Activated CD4-positive, alpha-beta memory T cell treated with anti-CD3 and anti-CD28 coated beads, Interleukin-2, amount 10 ng/mL, durations not matched to agents 7 days and 5 days (primary cell): ENCODE measurements around the gene COL6A1. TPM values are rescaled to one million over a fixed set of nuclear protein-coding genes. Genes with fewer than 3 reads are reported as not detected.
"Not testable (repeated sequence)": the region's sequence is repeated elsewhere in the genome, so short reads cannot be mapped to it uniquely, and the experiment has no call there.

Experiments
- CTCF ChIA-PET: fragments of 350-600 bp; sonication (Branson Sonifier 250); formaldehyde crosslinking; loops from one replicate; lab custom pipeline; 2021; ENCODE audit warnings: antibody characterized with exemption, inconsistent platforms; lab: Charles Lee
- POLR2A ChIA-PET: fragments of 350-600 bp; sonication (Branson Sonifier 250); formaldehyde crosslinking; loops from one replicate; lab custom pipeline; 2021; ENCODE audit warnings: antibody characterized with exemption; lab: Charles Lee
- DNase-seq: peaks from one replicate; pipeline ENCODE4 v3.0.0-alpha.2; 2020
- H3K27ac Mint-ChIP-seq: one replicate; pipeline ENCODE4 v1.8.0; 2021; ENCODE audit warnings: mild to moderate bottlenecking, mixed read lengths
- H3K27me3 Mint-ChIP-seq: one replicate; pipeline ENCODE4 v1.8.0; 2021; ENCODE audit warnings: mixed read lengths
- H3K36me3 Mint-ChIP-seq: one replicate; pipeline ENCODE4 v1.8.0; 2021; ENCODE audit warnings: low read depth, mixed read lengths
- H3K4me1 Mint-ChIP-seq: one replicate; pipeline ENCODE4 v1.8.0; 2021; ENCODE audit warnings: mixed read lengths
- H3K4me3 Mint-ChIP-seq: one replicate; pipeline ENCODE4 v1.8.0; 2021; ENCODE audit warnings: mild to moderate bottlenecking, mixed read lengths
- H3K9me3 Mint-ChIP-seq: one replicate; pipeline ENCODE4 v1.8.0; 2021; ENCODE audit warnings: mixed read lengths
- total RNA-seq, 2 experiments: library from RNA; stranded (reverse); gene quantifications; one replicate each; pipeline ENCODE4 v1.2.3, GENCODE V29; 2021

COL6A1 gene
- total RNA-seq, 2 experiments from 2014 or later: 0.08 to 0.33 TPM

- H3K4me3 Mint-ChIP-seq: no peak overlapping the region
- no peaks in the 10 kb centered on the region for H3K36me3 Mint-ChIP-seq
- H3K9me3 Mint-ChIP-seq: no peaks in the 10 kb centered on the region
- H3K27ac Mint-ChIP-seq: no peak overlapping the region
- DNase-seq: no peak
- peaks cover 29% of the 10 kb centered on the region for H3K27me3 Mint-ChIP-seq
- ChIA-PET POLR2A (no interaction called here), CTCF (no interaction called here)
- peaks cover 16% of the 10 kb centered on the region for H3K4me1 Mint-ChIP-seq
These were observed 6.4 kb upstream of the COL6A1 start for GRCh38 chr21:45975020-45975666.

- peaks cover 29% of the 10 kb centered on the region for H3K27me3 Mint-ChIP-seq
- H3K27ac Mint-ChIP-seq, H3K4me3 Mint-ChIP-seq, DNase-seq, POLR2A ChIA-PET, H3K36me3 Mint-ChIP-seq, CTCF ChIA-PET, H3K9me3 Mint-ChIP-seq: not testable (repeated sequence)
- H3K4me1 Mint-ChIP-seq: peaks cover 16% of the 10 kb centered on the region
These were observed 5.7 kb upstream of the COL6A1 start for GRCh38 chr21:45975667-45976409.

- H3K4me3 Mint-ChIP-seq: no peak overlapping the region
- H3K4me1 Mint-ChIP-seq: peaks cover 16% of the 10 kb centered on the region
- DNase-seq: no peak
- H3K9me3 Mint-ChIP-seq: no peaks in the 10 kb centered on the region
- CTCF ChIA-PET: no interaction called here
- no peaks in the 10 kb centered on the region for H3K36me3 Mint-ChIP-seq
- H3K27me3 Mint-ChIP-seq: peaks cover 29% of the 10 kb centered on the region
- POLR2A ChIA-PET: no interaction called here
- no peak overlapping the region for H3K27ac Mint-ChIP-seq
These were observed 4.8 kb upstream of the COL6A1 start for GRCh38 chr21:45976701-45977311.

GRCh38 chr21:45977396-45977795, 4.2 kb upstream of the COL6A1 start:
- DNase-seq: no peak
- H3K27me3 Mint-ChIP-seq: peaks cover 29% of the 10 kb centered on the region
- no peaks in the 10 kb centered on the region for H3K9me3 Mint-ChIP-seq
- POLR2A ChIA-PET: no interaction called here
- H3K36me3 Mint-ChIP-seq: no peaks in the 10 kb centered on the region
- peaks cover 16% of the 10 kb centered on the region for H3K4me1 Mint-ChIP-seq
- CTCF ChIA-PET: no interaction called here
- H3K27ac Mint-ChIP-seq: no peak overlapping the region
- no peak overlapping the region for H3K4me3 Mint-ChIP-seq

- POLR2A ChIA-PET: no interaction called here
- peaks cover 10% of the 10 kb centered on the region for H3K4me1 Mint-ChIP-seq
- CTCF ChIA-PET: interaction anchor here (0.8 to 1.4 kb wide), 2 partner anchors 9 to 163 kb away, joined by 3 to 4 read pairs; no protein-coding TSS in a partner anchor
- H3K27me3 Mint-ChIP-seq: peaks cover 23% of the 10 kb centered on the region
- no peak for DNase-seq
- H3K4me3 Mint-ChIP-seq: no peak overlapping the region
- H3K27ac Mint-ChIP-seq: no peak overlapping the region
- no peaks in the 10 kb centered on the region for H3K9me3 Mint-ChIP-seq
- H3K36me3 Mint-ChIP-seq: no peaks in the 10 kb centered on the region
These were observed 2.4 kb upstream of the COL6A1 start for GRCh38 chr21:45979141-45979631.

GRCh38 chr21:45979651-45980050, 1.9 kb upstream of the COL6A1 start:
- Mint-ChIP-seq H3K27ac (no peak overlapping the region), H3K4me1 (peaks cover 10% of the 10 kb centered on the region), H3K4me3 (no peak overlapping the region), H3K27me3 (peaks cover 18% of the 10 kb centered on the region), H3K36me3 (no peaks in the 10 kb centered on the region), H3K9me3 (no peaks in the 10 kb centered on the region)
- CTCF ChIA-PET: interaction anchor here (1.4 kb wide), 1 partner anchor 10 kb away, joined by 4 read pairs; no protein-coding TSS in a partner anchor
- DNase-seq: no peak
- POLR2A ChIA-PET: interaction anchor here (0.7 kb wide), 1 partner anchor 93 kb away, joined by 3 read pairs; no protein-coding TSS in a partner anchor

GRCh38 chr21:45980271-45980670, 1.3 kb upstream of the COL6A1 start:
- peaks cover 10% of the 10 kb centered on the region for H3K4me1 Mint-ChIP-seq
- no peak overlapping the region for H3K27ac Mint-ChIP-seq
- ChIA-PET POLR2A (interaction anchor here (0.7 kb wide), 1 partner anchor 94 kb away, joined by 3 read pairs; no protein-coding TSS in a partner anchor), CTCF (no interaction called here)
- DNase-seq: no peak
- no peaks in the 10 kb centered on the region for H3K36me3 Mint-ChIP-seq
- no peak overlapping the region for H3K4me3 Mint-ChIP-seq
- peaks cover 15% of the 10 kb centered on the region for H3K27me3 Mint-ChIP-seq
- H3K9me3 Mint-ChIP-seq: no peaks in the 10 kb centered on the region

GRCh38 chr21:45980697-45981096, 873 bp upstream of the COL6A1 start:
- no peaks in the 10 kb centered on the region for H3K36me3 Mint-ChIP-seq
- no peaks in the 10 kb centered on the region for H3K9me3 Mint-ChIP-seq
- no peak overlapping the region for H3K27ac Mint-ChIP-seq
- peaks cover 8% of the 10 kb centered on the region for H3K4me1 Mint-ChIP-seq
- H3K27me3 Mint-ChIP-seq: peaks cover 10% of the 10 kb centered on the region
- no peak overlapping the region for H3K4me3 Mint-ChIP-seq
- no peak for DNase-seq
- ChIA-PET POLR2A (no interaction called here), CTCF (no interaction called here)

GRCh38 chr21:45982092-45982757, 655 bp downstream of the COL6A1 start:
- ChIA-PET CTCF (no interaction called here), POLR2A (no interaction called here)
- H3K4me3 Mint-ChIP-seq: no peak overlapping the region
- H3K27me3 Mint-ChIP-seq: peaks cover 4% of the 10 kb centered on the region
- H3K27ac Mint-ChIP-seq: no peak overlapping the region
- DNase-seq: no peak
- no peaks in the 10 kb centered on the region for H3K9me3 Mint-ChIP-seq
- no peaks in the 10 kb centered on the region for H3K36me3 Mint-ChIP-seq
- H3K4me1 Mint-ChIP-seq: peaks cover 6% of the 10 kb centered on the region

GRCh38 chr21:45982758-45983648, 1.4 kb downstream of the COL6A1 start:
- Mint-ChIP-seq H3K4me1 (peaks cover 6% of the 10 kb centered on the region), H3K4me3 (no peak overlapping the region), H3K27me3 (peaks cover 4% of the 10 kb centered on the region), H3K36me3 (no peaks in the 10 kb centered on the region), H3K27ac (no peak overlapping the region), H3K9me3 (no peaks in the 10 kb centered on the region)
- POLR2A ChIA-PET: no interaction called here
- CTCF ChIA-PET: no interaction called here
- no peak for DNase-seq

- peaks cover 2% of the 10 kb centered on the region for H3K27me3 Mint-ChIP-seq
- CTCF ChIA-PET: no interaction called here
- H3K4me1 Mint-ChIP-seq: peaks cover 3% of the 10 kb centered on the region
- no peak overlapping the region for H3K4me3 Mint-ChIP-seq
- POLR2A ChIA-PET: no interaction called here
- H3K36me3 Mint-ChIP-seq: no peaks in the 10 kb centered on the region
- DNase-seq: no peak
- no peaks in the 10 kb centered on the region for H3K9me3 Mint-ChIP-seq
- no peak overlapping the region for H3K27ac Mint-ChIP-seq
These were observed 2.0 kb downstream of the COL6A1 start for GRCh38 chr21:45983649-45983965.

GRCh38 chr21:45983981-45984551, 2.5 kb downstream of the COL6A1 start:
- Mint-ChIP-seq H3K27me3 (peaks cover 2% of the 10 kb centered on the region), H3K4me1 (peaks cover 3% of the 10 kb centered on the region), H3K27ac (no peak overlapping the region), H3K9me3 (no peaks in the 10 kb centered on the region), H3K36me3 (no peaks in the 10 kb centered on the region), H3K4me3 (no peak overlapping the region)
- no peak for DNase-seq
- CTCF ChIA-PET: no interaction called here
- POLR2A ChIA-PET: no interaction called here
